IMR-90 (cell line): ENCODE data around the gene SUPT20HL2. TPM values are rescaled to one million over a fixed set of nuclear protein-coding genes. Genes with fewer than 3 reads are reported as not detected.

ENCODE experiments used
- ATAC-seq: fragments of 200-7000 bp; cut with Tn5 transposase; 2 replicates; pipeline ENCODE4 v1.9.1; 2020; ENCODE audit warnings: low read depth, mild to moderate bottlenecking, moderate library complexity
- BruUV-seq: library from RNA; stranded (reverse); fragments of 400-500 nt; replicated peaks from 2 replicates; lab custom pipeline; 2021; lab: Mats Ljungman, UMichigan
- CTCF ChIA-PET: fragments of 300-600 bp; formaldehyde crosslinking; extraction: SDS; loops from one replicate; lab custom pipeline; 2021; ENCODE audit warnings: antibody characterized with exemption; lab: Yijun Ruan, JAX
- POLR2A ChIA-PET: fragments of 300-600 bp; sonication (Branson Sonifier 250); formaldehyde crosslinking; loops from one replicate; lab custom pipeline; 2022; ENCODE audit warnings: antibody characterized with exemption; ENCODE audit not compliant: unreplicated experiment; lab: Charles Lee
- DNase-seq: peaks from one replicate; pipeline ENCODE4 v3.0.0; 2013
- H2AFZ ChIP-seq: replicated peaks from 2 replicates; pipeline ENCODE3; 2013; ENCODE audit warnings: low read length, mild to moderate bottlenecking; ENCODE audit not compliant: poor library complexity
- H2AK5ac ChIP-seq: 2 replicates; pipeline ENCODE4 v1.6.1; 2013; ENCODE audit warnings: low read depth, low read length, inconsistent platforms
- H2AK9ac ChIP-seq: replicated peaks from 2 replicates; pipeline ENCODE3; 2013; ENCODE audit warnings: mild to moderate bottlenecking, low read depth, low read length, moderate library complexity; ENCODE audit not compliant: poor library complexity
- H2BK120ac ChIP-seq: 2 replicates; pipeline ENCODE4 v1.6.1; 2013; ENCODE audit warnings: low read depth, low read length, inconsistent platforms
- H2BK15ac ChIP-seq: 3 replicates; pipeline ENCODE4 v1.6.1; 2013; ENCODE audit warnings: low read depth, low read length, inconsistent platforms
- H2BK20ac ChIP-seq: 2 replicates; pipeline ENCODE4 v1.6.1; 2013; ENCODE audit warnings: low read depth, mild to moderate bottlenecking, inconsistent platforms, low read length, moderate library complexity
- H2BK5ac ChIP-seq: 2 replicates; pipeline ENCODE4 v1.6.1; 2013; ENCODE audit warnings: mild to moderate bottlenecking, low read depth, low read length, inconsistent platforms; ENCODE audit not compliant: poor library complexity, severe bottlenecking
- H3K14ac ChIP-seq: replicated peaks from 2 replicates; pipeline ENCODE4 v1.6.1; 2013; ENCODE audit warnings: low read depth, low read length, inconsistent platforms
- H3K18ac ChIP-seq: 2 replicates; pipeline ENCODE4 v1.6.1; 2013; ENCODE audit warnings: low read depth, low read length, control low read depth
- H3K23ac ChIP-seq: 2 replicates; pipeline ENCODE4 v1.6.1; 2013; ENCODE audit warnings: low read depth, low read length, inconsistent platforms
- H3K27ac ChIP-seq: 2 replicates; pipeline ENCODE4 v1.5.1; 2013; ENCODE audit warnings: mild to moderate bottlenecking, control low read depth, low read length; ENCODE audit not compliant: insufficient read depth
- H3K27me3 ChIP-seq: 2 replicates; pipeline ENCODE4 v1.6.1; 2013; ENCODE audit warnings: low read length; ENCODE audit not compliant: control insufficient read depth, insufficient read depth
- H3K36me3 ChIP-seq: 2 replicates; pipeline ENCODE4 v1.6.1; 2013; ENCODE audit warnings: low read length, mixed read lengths; ENCODE audit not compliant: control insufficient read depth, insufficient read depth
- H3K4ac ChIP-seq: 2 replicates; pipeline ENCODE4 v1.6.1; 2013; ENCODE audit warnings: low read depth, low read length, inconsistent platforms
- H3K4me1 ChIP-seq: 2 replicates; pipeline ENCODE4 v1.6.1; 2013; ENCODE audit warnings: low read length, mixed read lengths; ENCODE audit not compliant: control insufficient read depth, insufficient read depth
- H3K4me2 ChIP-seq: 2 replicates; pipeline ENCODE4 v1.6.1; 2013; ENCODE audit warnings: low read depth, mild to moderate bottlenecking, control low read depth, low read length, moderate library complexity
- H3K4me3 ChIP-seq: 2 replicates; pipeline ENCODE4 v1.5.1; 2013; ENCODE audit warnings: low read depth, mild to moderate bottlenecking, control low read depth, low read length, moderate library complexity; ENCODE audit not compliant: insufficient read depth
- H3K56ac ChIP-seq: 2 replicates; pipeline ENCODE4 v1.6.1; 2013; ENCODE audit warnings: low read length, inconsistent platforms; ENCODE audit not compliant: insufficient read depth; ENCODE audit errors: extremely low read depth
- H3K79me1 ChIP-seq, 2 experiments: 2 replicates each; pipeline ENCODE4 v1.6.1; 2013; ENCODE audit warnings: low read length in 2 of 2, inconsistent platforms in 1 of 2, low read depth in 1 of 2
- H3K9ac ChIP-seq: 2 replicates; pipeline ENCODE4 v1.6.1; 2013; ENCODE audit warnings: low read depth, low read length, control low read depth
- H3K9me1 ChIP-seq: 2 replicates; pipeline ENCODE4 v1.6.1; 2013; ENCODE audit warnings: low read length, inconsistent platforms; ENCODE audit not compliant: insufficient read depth
- H3K9me3 ChIP-seq: 2 replicates; pipeline ENCODE4 v1.6.1; 2013; ENCODE audit warnings: low read length; ENCODE audit not compliant: control insufficient read depth, insufficient read depth
- H4K20me1 ChIP-seq: 2 replicates; pipeline ENCODE4 v1.6.1; 2013; ENCODE audit warnings: low read length, inconsistent platforms; ENCODE audit not compliant: insufficient read depth
- H4K5ac ChIP-seq: 2 replicates; pipeline ENCODE4 v1.6.1; 2013; ENCODE audit warnings: mild to moderate bottlenecking, low read depth, low read length, control low read depth
- H4K8ac ChIP-seq, 2 experiments: 2 replicates each; pipeline ENCODE4 v1.6.1; 2013; ENCODE audit warnings: low read depth in 2 of 2, low read length in 2 of 2, control low read depth in 1 of 2, inconsistent platforms in 1 of 2
- H4K91ac ChIP-seq: 2 replicates; pipeline ENCODE4 v1.6.1; 2013; ENCODE audit warnings: low read depth, low read length, inconsistent platforms; ENCODE audit not compliant: insufficient read depth
- BHLHE40 ChIP-seq: fragments of 150-350 bp; IDR thresholded peaks from 2 replicates; pipeline ENCODE4 v1.6.1; 2016; ENCODE audit warnings: mild to moderate bottlenecking, low read depth, low read length
- CEBPB ChIP-seq: IDR thresholded peaks from 2 replicates; pipeline ENCODE4 v1.6.1; 2012; ENCODE audit warnings: low read depth, low read length, improper control_type of control experiment
- CHD1 ChIP-seq: IDR thresholded peaks from 2 replicates; pipeline ENCODE4 v1.6.1; 2012; ENCODE audit warnings: low read depth, low read length, improper control_type of control experiment
- ELK1 ChIP-seq: fragments of 150-350 bp; IDR thresholded peaks from 2 replicates; pipeline ENCODE4 v1.6.1; 2016; ENCODE audit warnings: low read depth, mild to moderate bottlenecking, low read length, moderate library complexity, borderline replicate concordance
- FOS ChIP-seq: fragments of 150-350 bp; IDR thresholded peaks from 2 replicates; pipeline ENCODE4 v1.6.1; 2016; ENCODE audit warnings: low read depth, low read length
- MAFK ChIP-seq: IDR thresholded peaks from 2 replicates; pipeline ENCODE4 v1.6.1; 2012; ENCODE audit warnings: low read depth, low read length, improper control_type of control experiment
- MAZ ChIP-seq: IDR thresholded peaks from 2 replicates; pipeline ENCODE4 v1.6.1; 2012; ENCODE audit warnings: low read depth, mild to moderate bottlenecking, low read length, improper control_type of control experiment, moderate library complexity, borderline replicate concordance
- MXI1 ChIP-seq: IDR thresholded peaks from 2 replicates; pipeline ENCODE4 v1.6.1; 2012; ENCODE audit warnings: low read depth, mild to moderate bottlenecking, low read length, moderate library complexity, borderline replicate concordance
- NFE2L2 ChIP-seq: fragments of 150-350 bp; IDR thresholded peaks from 2 replicates; pipeline ENCODE4 v1.6.1; 2016; ENCODE audit warnings: low read depth, mild to moderate bottlenecking, low read length
- POLR2A ChIP-seq: IDR thresholded peaks from 2 replicates; pipeline ENCODE4 v1.6.1; 2012; ENCODE audit warnings: mild to moderate bottlenecking, low read depth, low read length
- RAD21 ChIP-seq: IDR thresholded peaks from 2 replicates; pipeline ENCODE4 v1.6.1; 2012; ENCODE audit warnings: low read length, improper control_type of control experiment
- RCOR1 ChIP-seq: IDR thresholded peaks from 2 replicates; pipeline ENCODE4 v1.6.1; 2012; ENCODE audit warnings: mild to moderate bottlenecking, low read length, improper control_type of control experiment; ENCODE audit not compliant: insufficient replicate concordance
- RFX5 ChIP-seq: IDR thresholded peaks from 2 replicates; pipeline ENCODE4 v1.8.0; 2012; ENCODE audit warnings: low read depth, mild to moderate bottlenecking, low read length, moderate library complexity
- SMC3 ChIP-seq: fragments of 150-350 bp; IDR thresholded peaks from 2 replicates; pipeline ENCODE4 v1.6.1; 2016; ENCODE audit warnings: low read depth, mild to moderate bottlenecking, antibody characterized with exemption, low read length, moderate library complexity
- USF2 ChIP-seq: fragments of 150-350 bp; IDR thresholded peaks from 2 replicates; pipeline ENCODE4 v1.6.1; 2017; ENCODE audit warnings: mild to moderate bottlenecking, antibody characterized with exemption, low read length, low read depth
- WGBS, 2 experiments: methylation state at CpG; one replicate each; pipeline versions ENCODE4 v1.1.5 to v1.1.7; 2013; ENCODE audit warnings: missing lambda C conversion rate in 2 of 2; ENCODE audit not compliant: insufficient read length in 1 of 2; ENCODE audit errors: extremely low coverage in 2 of 2; 5-methylcytosine and 5-hydroxymethylcytosine counted together
- dilution Hi-C: fragments of 300-500 bp; cut with HindIII; formaldehyde crosslinking; loops from one replicate; pipeline ENCODE4 v1.14.3; 2018; ENCODE audit warnings: low sequenced_read_pairs; ENCODE audit not compliant: unreplicated experiment
- in situ Hi-C: fragments of 300-500 bp; cut with MboI; formaldehyde crosslinking; loops from 3 replicates; pipeline ENCODE4 v1.14.3; 2019; ENCODE audit warnings: low sequenced_read_pairs, inconsistent platforms, mixed read lengths
- intact Hi-C: fragments of 100-400 bp; cut with micrococcal nuclease; formaldehyde crosslinking; loops from 2 replicates; pipeline ENCODE4 v1.10.0; 2022
- polyA plus RNA-seq, 3 experiments: library from polyadenylated mRNA; depleted of rRNA; stranded (reverse); fragments of >200 nt; gene quantifications; 2 replicates each; pipeline ENCODE4 v1.2.3, GENCODE V29; 2012; ENCODE audit warnings: low replicate concordance in 1 of 3
- total RNA-seq: library from RNA; depleted of rRNA; stranded (reverse); fragments of >200 nt; gene quantifications from 2 replicates; pipeline ENCODE4 v1.2.3, GENCODE V29; 2012
- TF ChIP-seq, protein P1 (sequence below): conservative IDR thresholded peaks from 2 replicates; pipeline ENCODE4 v1.5.1; 2012; ENCODE audit warnings: mild to moderate bottlenecking, low read depth, low read length, improper control_type of control experiment

SUPT20HL2 gene
- total and polyA plus RNA-seq, 2 of the 4 experiments (the other 2 are of a cell fraction): not detected

DNA sequence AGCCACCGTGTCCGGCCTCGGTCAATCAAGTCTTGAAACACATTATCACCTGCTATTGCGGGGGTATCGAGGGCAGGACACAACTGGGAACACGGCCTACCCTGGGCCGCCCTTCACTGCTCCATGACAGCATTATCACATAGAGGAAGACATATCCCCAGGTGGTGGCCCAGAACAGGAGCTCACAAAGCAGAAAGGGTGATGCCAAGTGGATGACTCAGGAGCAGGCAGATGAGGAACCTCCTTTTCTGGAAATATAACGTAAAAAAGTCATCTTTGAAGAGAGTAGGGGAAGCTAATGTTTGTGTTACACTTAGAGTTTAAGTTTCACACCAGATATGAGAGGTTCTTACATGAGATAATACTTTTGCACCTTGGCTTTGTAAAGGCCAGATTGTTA is 41.2 kb upstream of the SUPT20HL2 start:
- CTCF ChIA-PET: no interaction called here
- Histone ChIP-seq H2AK5ac (no peak overlapping the region), H3K23ac (no peak overlapping the region), H3K56ac (no peak overlapping the region), H2AK9ac (no peak overlapping the region), H3K27me3 (no peaks in the 10 kb centered on the region), H3K14ac (no peak overlapping the region), H4K91ac (no peak overlapping the region), H2BK15ac (no peak overlapping the region), H2BK120ac (no peak overlapping the region), H3K18ac (no peak overlapping the region), H4K5ac (no peak overlapping the region), H3K79me1 (no peaks in the 10 kb centered on the region), H4K8ac (no peak overlapping the region), H3K4ac (no peak overlapping the region), H2AFZ (peak overlapping the region; percentile 39), H3K4me1 (no peaks in the 10 kb centered on the region; the same call in 1 of the 2 replicates), H3K4me3 (no peak overlapping the region), H3K4me2 (no peak overlapping the region), H2BK20ac (no peak overlapping the region), H3K36me3 (no peaks in the 10 kb centered on the region), H3K9me1 (no peaks in the 10 kb centered on the region), H4K20me1 (no peaks in the 10 kb centered on the region), H2BK5ac (no peak overlapping the region), H3K9me3 (no peaks in the 10 kb centered on the region), H3K27ac (no peak overlapping the region), H3K9ac (no peak overlapping the region)
- TF ChIP-seq, protein P1, sequence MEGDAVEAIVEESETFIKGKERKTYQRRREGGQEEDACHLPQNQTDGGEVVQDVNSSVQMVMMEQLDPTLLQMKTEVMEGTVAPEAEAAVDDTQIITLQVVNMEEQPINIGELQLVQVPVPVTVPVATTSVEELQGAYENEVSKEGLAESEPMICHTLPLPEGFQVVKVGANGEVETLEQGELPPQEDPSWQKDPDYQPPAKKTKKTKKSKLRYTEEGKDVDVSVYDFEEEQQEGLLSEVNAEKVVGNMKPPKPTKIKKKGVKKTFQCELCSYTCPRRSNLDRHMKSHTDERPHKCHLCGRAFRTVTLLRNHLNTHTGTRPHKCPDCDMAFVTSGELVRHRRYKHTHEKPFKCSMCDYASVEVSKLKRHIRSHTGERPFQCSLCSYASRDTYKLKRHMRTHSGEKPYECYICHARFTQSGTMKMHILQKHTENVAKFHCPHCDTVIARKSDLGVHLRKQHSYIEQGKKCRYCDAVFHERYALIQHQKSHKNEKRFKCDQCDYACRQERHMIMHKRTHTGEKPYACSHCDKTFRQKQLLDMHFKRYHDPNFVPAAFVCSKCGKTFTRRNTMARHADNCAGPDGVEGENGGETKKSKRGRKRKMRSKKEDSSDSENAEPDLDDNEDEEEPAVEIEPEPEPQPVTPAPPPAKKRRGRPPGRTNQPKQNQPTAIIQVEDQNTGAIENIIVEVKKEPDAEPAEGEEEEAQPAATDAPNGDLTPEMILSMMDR: no peak
- TF ChIP-seq POLR2A: no peak
- no peak for TF ChIP-seq CEBPB
- TF ChIP-seq MAZ: no peak
- no peak for TF ChIP-seq ELK1
- no peak for TF ChIP-seq NFE2L2
- TF ChIP-seq SMC3: no peak
- no peak for TF ChIP-seq RAD21
- no peak for TF ChIP-seq MAFK
- no peak for TF ChIP-seq CHD1
- TF ChIP-seq RCOR1: no peak
- no peak for TF ChIP-seq FOS
- TF ChIP-seq MXI1: no peak
- TF ChIP-seq USF2: no peak
- TF ChIP-seq RFX5: no peak
- TF ChIP-seq BHLHE40: no peak
- peak; percentile 12 for DNase-seq
- no TSS peak for BruUV-seq
- dilution Hi-C loops: no loop called here
- ATAC-seq: no peak
- 93% methylated on average over 5 of the region's 8 CpGs; no CpG with 5 or more reads in 1 of the 2 experiments for WGBS, 2 experiments
- POLR2A ChIA-PET: no interaction called here
- intact Hi-C loops: no loop called here
- in situ Hi-C loops: no loop called here
